GM18873 (cell line): Measurements from ENCODE around the gene PRELID2.
A peak's percentile ranks its signal among the peaks of the same experiment; 100 is the strongest.
"Not testable (repeated sequence)": the region's sequence is repeated elsewhere in the genome, so short reads cannot be mapped to it uniquely, and the experiment has no call there.

Experiments used
- ATAC-seq: cut with Tn5 transposase; IDR thresholded peaks from one replicate; pipeline ENCODE4 v1.9.1; 2021; ENCODE audit warnings: mild to moderate bottlenecking, moderate library complexity, moderate number of reproducible peaks; ENCODE audit not compliant: unreplicated experiment, low FRiP score

The PRELID2 gene

GRCh38 chr5:145834917-145835847 is at the start of gene PRELID2:
TSS of gene PRELID2 (minus strand) at chr5:145835342. CDS start at chr5:145835251, 91 bp downstream.
- peak; percentile 69 for ATAC-seq

GRCh38 chr5:145874765-145875164 is 39.6 kb upstream of the PRELID2 start:
- ATAC-seq: no peak

- no peak for ATAC-seq
Measured at GRCh38 chr5:145872914-145873313, 37.8 kb upstream of the PRELID2 start, which contains the start of gene GRXCR2. TSS of gene GRXCR2 (minus strand) at chr5:145873014. CDS start at chr5:145872968, 46 bp downstream.

- ATAC-seq: no peak
Measured at GRCh38 chr5:145872486-145872885, 37.3 kb upstream of the PRELID2 start.

- ATAC-seq: no peak
Measured at GRCh38 chr5:145869753-145870152, 34.6 kb upstream of the PRELID2 start.

- no peak for ATAC-seq
Measured at GRCh38 chr5:145867806-145868205, 32.7 kb upstream of the PRELID2 start.

GRCh38 chr5:145864432-145864831 is 29.3 kb upstream of the PRELID2 start:
- ATAC-seq: not testable (repeated sequence)

- no peak for ATAC-seq
Measured at GRCh38 chr5:145863003-145863402, 27.9 kb upstream of the PRELID2 start.

GRCh38 chr5:145859897-145860296 is 24.8 kb upstream of the PRELID2 start:
- ATAC-seq: no peak

GRCh38 chr5:145859453-145859852 is 24.3 kb upstream of the PRELID2 start:
- ATAC-seq: no peak

GRCh38 chr5:145858959-145859358 is 23.8 kb upstream of the PRELID2 start:
- no peak for ATAC-seq

GRCh38 chr5:145856285-145856818 is 21.2 kb upstream of the PRELID2 start:
- ATAC-seq: no peak

- no peak for ATAC-seq
Measured at GRCh38 chr5:145855763-145856267, 20.7 kb upstream of the PRELID2 start.

GRCh38 chr5:145854651-145855258 is 19.6 kb upstream of the PRELID2 start:
- no peak for ATAC-seq

GRCh38 chr5:145853781-145854376 is 18.7 kb upstream of the PRELID2 start:
- no peak for ATAC-seq

- ATAC-seq: no peak
Measured at GRCh38 chr5:145852990-145853389, 17.8 kb upstream of the PRELID2 start.

- no peak for ATAC-seq
Measured at GRCh38 chr5:145848854-145849253, 13.7 kb upstream of the PRELID2 start.

- ATAC-seq: no peak
Measured at GRCh38 chr5:145847499-145848497, 12.7 kb upstream of the PRELID2 start.

- no peak for ATAC-seq
Measured at GRCh38 chr5:145846081-145846480, 10.9 kb upstream of the PRELID2 start.
